Esophagus squamous epithelium (tissue), 5 donors: ENCODE measurements around the gene VPS16. TPM values are rescaled to one million over a fixed set of nuclear protein-coding genes. Genes with fewer than 3 reads are reported as not detected.

ENCODE experiments used
- DNase-seq: peaks from one replicate; lab custom pipeline; 2025; lab: John Stamatoyannopoulos, UW
- H3K27ac ChIP-seq, 4 donors: fragments of 200-600 bp; sonication (generic); one replicate each; pipeline ENCODE4 v1.5.1; 2016 to 2019; ENCODE audit warnings: mild to moderate bottlenecking in 1 of 4
- H3K27me3 ChIP-seq, 4 donors: fragments of 200-600 bp; sonication (generic); 1 replicate in 3 of 4; 2 replicates in 1 of 4; pipeline versions ENCODE4 v1.5.1 to v1.6.0; 2017 to 2021; ENCODE audit warnings: antibody characterized with exemption in 1 of 4
- H3K36me3 ChIP-seq, 3 donors: fragments of 200-600 bp; sonication (generic); one replicate each; pipeline ENCODE4 v1.5.1; 2016 to 2019
- H3K4me1 ChIP-seq, 3 donors: fragments of 200-600 bp; sonication (generic); one replicate each; pipeline ENCODE4 v1.5.1; 2017 to 2019
- H3K4me3 ChIP-seq, 4 donors: fragments of 200-600 bp; sonication (generic); 1 replicate in 3 of 4; 2 replicates in 1 of 4; pipeline ENCODE4 v1.5.1; 2016 to 2019; ENCODE audit warnings: mild to moderate bottlenecking in 2 of 4, moderate library complexity in 1 of 4
- H3K9me3 ChIP-seq, 3 donors: fragments of 200-600 bp; sonication (generic); one replicate each; pipeline ENCODE4 v1.5.1; 2016 to 2019
- POLR2A ChIP-seq, 4 donors: fragments of 450-650 bp; IDR thresholded peaks; one replicate each; pipeline ENCODE4 v1.6.1; 2017; ENCODE audit warnings: antibody characterized with exemption in 4 of 4, mild to moderate bottlenecking in 4 of 4, moderate library complexity in 3 of 4
- WGBS, 2 donors: methylation state at CpG; one replicate each; pipeline ENCODE4 v1.1.5; 2018; 5-methylcytosine and 5-hydroxymethylcytosine counted together
- intact Hi-C: fragments of 100-400 bp; cut with DNase I; formaldehyde crosslinking; loops from one replicate; pipeline ENCODE4 v1.15.0; 2022
- total RNA-seq, 4 donors: library from RNA; depleted of rRNA; stranded (reverse); fragments of >200 nt; gene quantifications; one replicate each; pipeline ENCODE4 v1.1.0, GENCODE V29; 2016
- TF ChIP-seq, protein P1 (sequence below), 6 experiments: fragments of 450-650 bp in 4 of 6; fragments of 200-600 bp in 2 of 6; sonication (generic) in 2 of 6; IDR thresholded peaks; one replicate each; pipeline ENCODE4 v1.5.1; 2016 to 2019; ENCODE audit warnings: antibody characterized with exemption in 6 of 6, mild to moderate bottlenecking in 4 of 6, moderate library complexity in 4 of 6
- donor health status: DM: yes; HTN: yes; CAD: no.

The VPS16 gene
- 10 to 100 TPM; 20.9 to 36.7 (median 28.5) TPM for total RNA-seq

DNA sequence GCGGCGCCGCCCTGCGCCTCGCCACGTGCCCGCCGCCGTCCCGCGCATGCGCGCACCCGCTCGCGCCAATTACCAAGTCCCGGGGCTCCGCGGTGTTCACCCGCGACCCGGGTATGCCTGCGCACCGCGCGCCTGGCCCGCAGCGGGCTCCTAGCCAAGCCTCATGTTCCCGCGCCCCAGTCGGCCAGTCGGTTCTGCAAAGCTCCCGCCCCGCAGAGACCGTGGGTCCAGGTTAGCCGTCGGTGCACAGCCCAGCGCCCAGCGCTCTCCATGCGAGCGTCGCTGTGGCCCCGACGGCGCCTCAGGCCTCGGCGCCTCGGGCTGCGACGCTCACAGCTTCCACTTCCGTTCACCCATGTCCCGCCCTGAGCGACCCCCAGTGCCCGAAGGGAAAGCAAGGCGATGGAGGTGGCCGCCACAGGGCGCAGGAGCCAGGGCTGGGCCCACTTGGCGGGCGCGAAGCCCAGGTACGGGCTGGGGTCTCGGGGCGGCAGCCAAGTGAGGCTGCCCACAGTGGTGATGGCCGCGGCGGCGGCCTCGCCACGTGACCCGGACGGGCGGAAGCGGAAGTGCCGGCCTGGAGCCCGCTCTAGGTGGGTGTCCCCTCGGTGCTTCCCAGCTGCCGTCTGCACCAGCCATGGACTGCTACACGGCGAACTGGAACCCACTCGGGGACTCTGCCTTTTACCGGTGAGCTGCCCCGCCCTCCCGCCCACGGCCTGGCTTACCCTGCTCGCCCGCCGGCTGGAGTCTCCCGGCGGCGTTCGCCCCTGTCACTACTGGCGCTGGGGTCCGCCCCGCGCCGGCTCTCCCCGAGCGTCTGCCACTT lies at the start of gene VPS16, which contains the start of gene PCED1A:
Gene VPS16, plus strand, starts transcription at position 608 of the 829 bp plus-strand sequence. Its CDS starts 30 bp downstream, at position 638.
Gene PCED1A, minus strand, starts transcription at position 518 of the 829 bp plus-strand sequence. CDS start 743 bp downstream, outside the sequence.
- H3K27ac ChIP-seq: peak within 1 kb of the TSS; percentile 83 to 95 (median 92)
- no peaks in the 10 kb centered on the region for H3K9me3 ChIP-seq
- H3K36me3 ChIP-seq: peaks cover 0 to 31% (median 0%) of the 10 kb centered on the region in 3 donors
- peaks cover 12 to 44% (median 18%) of the 10 kb centered on the region in 3 donors for H3K4me1 ChIP-seq
- peak within 1 kb of the TSS; percentile 76 to 100 (median 82) for H3K4me3 ChIP-seq
- no peaks in the 10 kb centered on the region for H3K27me3 ChIP-seq
- TF ChIP-seq POLR2A (IDR thresholded peaks at IDR 0.05): peak in 2 of 4 donors; percentile 26 to 59
- TF ChIP-seq, protein P1, sequence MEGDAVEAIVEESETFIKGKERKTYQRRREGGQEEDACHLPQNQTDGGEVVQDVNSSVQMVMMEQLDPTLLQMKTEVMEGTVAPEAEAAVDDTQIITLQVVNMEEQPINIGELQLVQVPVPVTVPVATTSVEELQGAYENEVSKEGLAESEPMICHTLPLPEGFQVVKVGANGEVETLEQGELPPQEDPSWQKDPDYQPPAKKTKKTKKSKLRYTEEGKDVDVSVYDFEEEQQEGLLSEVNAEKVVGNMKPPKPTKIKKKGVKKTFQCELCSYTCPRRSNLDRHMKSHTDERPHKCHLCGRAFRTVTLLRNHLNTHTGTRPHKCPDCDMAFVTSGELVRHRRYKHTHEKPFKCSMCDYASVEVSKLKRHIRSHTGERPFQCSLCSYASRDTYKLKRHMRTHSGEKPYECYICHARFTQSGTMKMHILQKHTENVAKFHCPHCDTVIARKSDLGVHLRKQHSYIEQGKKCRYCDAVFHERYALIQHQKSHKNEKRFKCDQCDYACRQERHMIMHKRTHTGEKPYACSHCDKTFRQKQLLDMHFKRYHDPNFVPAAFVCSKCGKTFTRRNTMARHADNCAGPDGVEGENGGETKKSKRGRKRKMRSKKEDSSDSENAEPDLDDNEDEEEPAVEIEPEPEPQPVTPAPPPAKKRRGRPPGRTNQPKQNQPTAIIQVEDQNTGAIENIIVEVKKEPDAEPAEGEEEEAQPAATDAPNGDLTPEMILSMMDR (IDR thresholded peaks at IDR 0.05): no peak
- intact Hi-C loops: no loop called here
- 16% methylated on average over 5 of the region's 98 CpGs; no CpG with 5 or more reads in 1 of the 2 donors for WGBS, 2 donors
- peak; percentile 34 for DNase-seq

DNA sequence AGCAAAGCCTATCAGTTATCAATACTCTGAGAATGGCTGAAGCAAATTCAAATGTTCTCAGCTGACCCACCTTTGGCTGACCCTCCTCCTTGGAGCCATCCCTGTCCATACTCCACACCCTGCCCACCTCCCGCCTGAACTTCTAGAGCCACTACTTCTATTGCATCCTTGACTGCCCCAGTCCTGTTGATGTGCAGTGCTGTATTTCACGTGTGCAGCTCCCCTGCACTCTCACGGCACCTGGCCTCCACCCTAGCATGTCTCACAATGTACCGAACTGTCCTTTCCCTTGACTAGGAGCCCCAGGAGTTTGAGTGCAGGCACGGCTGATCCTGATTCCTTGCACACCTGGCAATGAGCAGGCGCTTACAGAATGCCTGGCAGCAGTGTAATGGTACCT lies 47.1 kb upstream of the VPS16 start:
- no peaks in the 10 kb centered on the region for H3K36me3 ChIP-seq
- TF ChIP-seq, protein P1 (IDR thresholded peaks at IDR 0.05): no peak
- no peak for TF ChIP-seq POLR2A (IDR thresholded peaks at IDR 0.05)
- no peaks in the 10 kb centered on the region for H3K9me3 ChIP-seq
- H3K27ac ChIP-seq: no peak overlapping the region
- no peak for DNase-seq
- intact Hi-C loops: no loop called here
- no peak overlapping the region for H3K4me3 ChIP-seq
- WGBS, 2 donors: 81 to 83% methylated on average over 3 to 6 of the region's 6 CpGs
- peaks cover 0 to 64% (median 0%) of the 10 kb centered on the region in 4 donors for H3K27me3 ChIP-seq
- H3K4me1 ChIP-seq: peaks cover 0 to 5% (median 0%) of the 10 kb centered on the region in 3 donors

DNA sequence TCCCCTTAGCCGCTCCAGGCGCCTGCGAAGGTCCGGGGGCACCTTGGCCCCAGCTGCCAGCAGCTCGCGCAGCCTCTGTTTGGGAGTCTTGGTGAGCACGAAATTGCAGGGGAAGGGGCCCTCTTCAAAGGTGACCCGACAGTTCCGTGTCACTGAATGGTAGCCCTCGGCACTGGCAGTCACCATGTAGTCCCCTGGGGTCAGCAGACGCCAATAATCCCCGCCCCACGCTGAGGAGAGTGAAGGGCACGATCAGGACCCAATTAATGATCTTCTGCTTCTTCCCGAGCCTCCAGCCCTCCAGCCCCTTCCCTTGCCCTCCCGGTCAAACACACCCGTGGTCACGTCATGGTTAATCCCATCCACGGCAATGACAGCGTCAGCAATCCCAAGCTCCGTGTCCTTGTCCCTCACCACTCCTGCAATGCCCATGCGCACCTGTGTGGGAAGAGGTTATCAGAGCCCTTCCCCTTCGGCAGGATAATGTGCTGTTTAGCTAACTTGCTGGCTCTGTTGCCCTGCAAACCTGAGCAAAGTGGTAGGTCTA lies 46.3 kb upstream of the VPS16 start:
- Histone ChIP-seq H3K9me3 (no peaks in the 10 kb centered on the region), H3K27me3 (peaks cover 0 to 70% (median 0%) of the 10 kb centered on the region in 4 donors), H3K4me1 (peaks cover under 1 to 13% (median 4%) of the 10 kb centered on the region in 3 donors), H3K4me3 (no peak overlapping the region), H3K27ac (no peak overlapping the region), H3K36me3 (no peaks in the 10 kb centered on the region)
- WGBS, 2 donors: 87 to 90% methylated on average over 19 to 20 of the region's 23 CpGs
- no peak for DNase-seq
- intact Hi-C loops: no loop called here
- no peak for TF ChIP-seq POLR2A (IDR thresholded peaks at IDR 0.05)
- TF ChIP-seq, protein P1 (IDR thresholded peaks at IDR 0.05): no peak

DNA sequence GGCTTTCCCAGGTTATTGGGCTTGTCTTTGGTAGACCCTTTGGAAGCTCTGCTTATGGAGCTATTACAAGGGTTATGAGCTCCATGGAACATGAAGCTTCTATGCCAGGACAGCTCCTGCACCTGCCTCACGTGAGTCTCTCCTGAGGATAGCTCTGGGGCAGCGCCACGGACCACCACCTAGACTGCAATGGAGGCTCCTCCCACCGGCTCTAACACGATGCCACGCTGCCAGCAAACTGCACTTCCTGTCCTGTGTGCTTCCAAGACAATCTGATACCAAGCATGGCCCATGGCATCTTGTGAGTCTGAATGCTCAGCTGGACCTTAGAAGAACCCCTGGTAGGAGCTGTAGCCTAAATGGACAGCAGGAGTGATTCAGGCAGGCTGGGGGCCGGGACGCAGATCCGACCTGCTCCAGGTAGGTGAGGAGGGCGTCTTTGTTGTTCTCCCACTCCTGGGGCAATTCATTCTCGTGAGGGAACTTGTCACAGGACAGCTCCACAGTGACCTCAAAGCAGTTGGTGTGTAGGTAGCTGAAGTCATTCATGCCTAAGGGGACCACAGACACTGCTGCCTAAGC lies 45.6 kb upstream of the VPS16 start:
- Histone ChIP-seq H3K27ac (no peak overlapping the region), H3K4me3 (no peak overlapping the region), H3K27me3 (peaks cover 0 to 71% (median 1%) of the 10 kb centered on the region in 4 donors), H3K36me3 (no peaks in the 10 kb centered on the region), H3K4me1 (peaks cover 7 to 20% (median 10%) of the 10 kb centered on the region in 3 donors), H3K9me3 (no peaks in the 10 kb centered on the region)
- intact Hi-C loops: no loop called here
- no peak for DNase-seq
- no peak for TF ChIP-seq POLR2A (IDR thresholded peaks at IDR 0.05)
- TF ChIP-seq, protein P1 (IDR thresholded peaks at IDR 0.05): no peak
- WGBS, 2 donors: 81 to 83% methylated on average over 7 to 11 of the region's 11 CpGs
